Ureter (tissue), 1 donor: Measurements from ENCODE around the gene KMT2E. TPM values are rescaled to one million over a fixed set of nuclear protein-coding genes. Genes with fewer than 3 reads are reported as not detected.
"Not testable (repeated sequence)": the region's sequence is repeated elsewhere in the genome, so short reads cannot be mapped to it uniquely, and the experiment has no call there.

Experiments used
- DNase-seq: peaks from one replicate; pipeline ENCODE4 v3.0.0-alpha.2; 2020; ENCODE audit warnings: low spot score
- total RNA-seq: library from RNA; stranded (reverse); gene quantifications from one replicate; pipeline ENCODE4 v1.2.4, GENCODE V29; 2023
- donor health status: DM: yes; HTN: yes; CAD: no.

The KMT2E gene
- total RNA-seq, 1 donor from 2014 or later = 120 TPM

- DNase-seq = no peak
Observed at GRCh38 chr7:105027176-105027853, 13.3 kb downstream of the KMT2E start.

- no peak for DNase-seq
Observed at GRCh38 chr7:105028004-105028403, 14.0 kb downstream of the KMT2E start.

- not testable (repeated sequence) for DNase-seq
Observed at GRCh38 chr7:105028941-105029340, 14.9 kb downstream of the KMT2E start.

GRCh38 chr7:105030447-105030846 is 16.4 kb downstream of the KMT2E start:
- no peak for DNase-seq

GRCh38 chr7:105032553-105033214 is 18.7 kb downstream of the KMT2E start:
- DNase-seq = no peak

- DNase-seq = no peak
Observed at GRCh38 chr7:105035349-105035748, 21.3 kb downstream of the KMT2E start.

GRCh38 chr7:105036217-105037168 is 22.5 kb downstream of the KMT2E start:
- DNase-seq = no peak

- no peak for DNase-seq
Observed at GRCh38 chr7:105037319-105037718, 23.3 kb downstream of the KMT2E start.

GRCh38 chr7:105044449-105045070 is 30.6 kb downstream of the KMT2E start:
- DNase-seq = no peak

- DNase-seq = no peak
Observed at GRCh38 chr7:105046414-105046813, 32.4 kb downstream of the KMT2E start.

GRCh38 chr7:105047932-105048331 is 33.9 kb downstream of the KMT2E start:
- DNase-seq = no peak

- no peak for DNase-seq
Observed at GRCh38 chr7:105050493-105050892, 36.5 kb downstream of the KMT2E start.

GRCh38 chr7:105050899-105051298 is 36.9 kb downstream of the KMT2E start:
- not testable (repeated sequence) for DNase-seq

- DNase-seq = no peak
Observed at GRCh38 chr7:105055084-105055483, 41.1 kb downstream of the KMT2E start.

GRCh38 chr7:105055621-105056020 is 41.6 kb downstream of the KMT2E start:
- DNase-seq = no peak

- no peak for DNase-seq
Observed at GRCh38 chr7:105057472-105057871, 43.5 kb downstream of the KMT2E start.

GRCh38 chr7:105060437-105060836 is 46.4 kb downstream of the KMT2E start:
- DNase-seq = no peak

- DNase-seq = no peak
Observed at GRCh38 chr7:105060923-105061322, 46.9 kb downstream of the KMT2E start.

GRCh38 chr7:105065104-105065503 is 51.1 kb downstream of the KMT2E start:
- DNase-seq = no peak

GRCh38 chr7:105067691-105068090 is 53.7 kb downstream of the KMT2E start:
- DNase-seq = no peak

GRCh38 chr7:105068886-105069285 is 54.9 kb downstream of the KMT2E start:
- DNase-seq = no peak

GRCh38 chr7:105073143-105073542 is 59.1 kb downstream of the KMT2E start:
- DNase-seq = no peak
